Bronchial epithelial cell (primary cell): ENCODE data around the gene PRKAR2B. TPM values are rescaled to one million over a fixed set of nuclear protein-coding genes. Genes with fewer than 3 reads are reported as not detected.
"Not testable (repeated sequence)": the region's sequence is repeated elsewhere in the genome, so short reads cannot be mapped to it uniquely, and the experiment has no call there.

ENCODE experiments used
- DNase-seq: peaks from one replicate; pipeline ENCODE4 v3.0.0-alpha.2; 2010; ENCODE audit warnings: low read depth
- FAIRE-seq: peaks from 2 replicates; lab custom pipeline; 2011; peaks lifted over from hg19 to GRCh38; lab: Jason Lieb, UNC
- H3K27me3 ChIP-seq: 2 replicates; pipeline ENCODE4 v1.5.1; 2011; ENCODE audit warnings: low read length; ENCODE audit not compliant: control insufficient read depth, insufficient read depth
- H3K36me3 ChIP-seq: 2 replicates; pipeline ENCODE4 v1.5.1; 2011; ENCODE audit warnings: low read length; ENCODE audit not compliant: control insufficient read depth, insufficient read depth
- H3K4me3 ChIP-seq: 2 replicates; pipeline ENCODE4 v1.5.1; 2011; ENCODE audit warnings: mild to moderate bottlenecking, low read depth, low read length, control low read depth
- total RNA-seq: library from RNA; depleted of rRNA; stranded (reverse); fragments of >200 nt; gene quantifications from 2 replicates; pipeline ENCODE4 v1.2.1, GENCODE V29; 2014
- TF ChIP-seq, protein P1 (sequence below): IDR thresholded peaks from 2 replicates; pipeline ENCODE4 v1.5.1; 2011; ENCODE audit warnings: mild to moderate bottlenecking, moderate library complexity, low read length, control low read depth, inconsistent platforms; ENCODE audit not compliant: insufficient read depth, severe bottlenecking

The PRKAR2B gene
- total RNA-seq, 1 donor from 2014 or later = 0.26 TPM

DNA sequence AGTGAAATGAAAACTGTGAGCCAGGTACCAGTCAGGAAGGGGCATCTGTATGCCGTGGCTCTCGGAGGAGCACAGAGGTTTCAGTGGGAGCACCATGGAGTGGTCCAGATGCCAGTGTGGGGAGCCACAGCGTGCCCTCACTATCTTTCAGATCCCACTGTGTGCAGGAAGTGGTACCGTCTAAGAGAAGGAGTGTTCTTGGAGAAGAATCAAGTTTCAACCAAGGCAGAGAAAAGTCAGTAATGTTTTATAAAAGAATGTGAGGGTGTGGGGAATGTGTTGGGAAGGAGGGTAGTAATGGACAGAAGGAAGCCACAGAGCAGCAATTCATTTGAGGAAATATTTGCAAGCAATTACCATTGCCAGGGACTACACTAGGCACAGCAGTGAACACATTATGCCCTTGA is 35.6 kb downstream of the PRKAR2B start:
- no peaks in the 10 kb centered on the region for H3K27me3 ChIP-seq
- FAIRE-seq = no peak
- TF ChIP-seq, protein P1, sequence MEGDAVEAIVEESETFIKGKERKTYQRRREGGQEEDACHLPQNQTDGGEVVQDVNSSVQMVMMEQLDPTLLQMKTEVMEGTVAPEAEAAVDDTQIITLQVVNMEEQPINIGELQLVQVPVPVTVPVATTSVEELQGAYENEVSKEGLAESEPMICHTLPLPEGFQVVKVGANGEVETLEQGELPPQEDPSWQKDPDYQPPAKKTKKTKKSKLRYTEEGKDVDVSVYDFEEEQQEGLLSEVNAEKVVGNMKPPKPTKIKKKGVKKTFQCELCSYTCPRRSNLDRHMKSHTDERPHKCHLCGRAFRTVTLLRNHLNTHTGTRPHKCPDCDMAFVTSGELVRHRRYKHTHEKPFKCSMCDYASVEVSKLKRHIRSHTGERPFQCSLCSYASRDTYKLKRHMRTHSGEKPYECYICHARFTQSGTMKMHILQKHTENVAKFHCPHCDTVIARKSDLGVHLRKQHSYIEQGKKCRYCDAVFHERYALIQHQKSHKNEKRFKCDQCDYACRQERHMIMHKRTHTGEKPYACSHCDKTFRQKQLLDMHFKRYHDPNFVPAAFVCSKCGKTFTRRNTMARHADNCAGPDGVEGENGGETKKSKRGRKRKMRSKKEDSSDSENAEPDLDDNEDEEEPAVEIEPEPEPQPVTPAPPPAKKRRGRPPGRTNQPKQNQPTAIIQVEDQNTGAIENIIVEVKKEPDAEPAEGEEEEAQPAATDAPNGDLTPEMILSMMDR = no peak

DNA sequence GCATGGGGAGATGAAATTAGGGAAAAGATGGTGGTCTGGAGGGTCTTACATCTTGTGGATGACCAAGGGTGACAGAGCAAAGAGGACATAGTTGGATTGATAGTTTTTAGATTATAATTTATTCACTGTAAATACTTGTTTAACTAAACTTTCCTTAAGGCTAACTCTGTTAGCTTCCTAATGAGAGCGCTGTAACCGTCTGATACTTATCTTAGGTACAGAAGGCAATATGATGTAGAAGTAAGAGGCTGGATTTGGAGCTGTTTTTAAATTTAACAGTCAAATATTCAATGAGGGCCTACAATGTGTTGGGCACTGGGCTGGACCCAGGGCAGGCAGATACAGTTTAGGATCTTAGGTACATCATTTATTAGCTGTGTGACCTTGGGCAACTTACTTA is 36.0 kb downstream of the PRKAR2B start:
- DNase-seq (no peak), FAIRE-seq (no peak)
- TF ChIP-seq, protein P1 = no peak
- H3K4me3 ChIP-seq = no peak overlapping the region
- H3K36me3 ChIP-seq = no peaks in the 10 kb centered on the region
- no peaks in the 10 kb centered on the region for H3K27me3 ChIP-seq

More for the DNA sequence above, 35.6 kb downstream of the PRKAR2B start:
- DNase-seq = no peak
- H3K4me3 ChIP-seq = no peak overlapping the region
- H3K36me3 ChIP-seq = no peaks in the 10 kb centered on the region

DNA sequence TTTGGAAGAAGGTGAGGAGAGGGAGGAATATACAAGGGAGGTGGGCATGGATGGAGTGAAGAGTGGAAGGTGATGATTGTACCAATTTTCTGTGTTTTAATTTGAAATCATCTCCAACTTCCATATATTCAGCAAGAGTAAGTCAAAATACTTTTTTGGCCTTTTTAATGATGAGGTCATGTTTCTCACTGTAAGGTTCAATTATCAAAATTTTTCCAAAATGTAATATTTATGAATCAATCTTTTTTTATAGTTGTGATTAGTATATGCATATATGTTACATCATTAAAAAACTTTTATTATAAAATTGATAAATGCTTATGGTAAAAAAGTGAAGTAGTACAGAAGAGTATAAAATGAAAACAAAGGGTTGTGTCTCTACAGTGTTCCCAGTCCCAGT is 40.7 kb downstream of the PRKAR2B start:
- no peak for DNase-seq
- FAIRE-seq = no peak
- H3K4me3 ChIP-seq = no peak overlapping the region
- TF ChIP-seq, protein P1 = no peak
- no peaks in the 10 kb centered on the region for H3K27me3 ChIP-seq
- no peaks in the 10 kb centered on the region for H3K36me3 ChIP-seq

DNA sequence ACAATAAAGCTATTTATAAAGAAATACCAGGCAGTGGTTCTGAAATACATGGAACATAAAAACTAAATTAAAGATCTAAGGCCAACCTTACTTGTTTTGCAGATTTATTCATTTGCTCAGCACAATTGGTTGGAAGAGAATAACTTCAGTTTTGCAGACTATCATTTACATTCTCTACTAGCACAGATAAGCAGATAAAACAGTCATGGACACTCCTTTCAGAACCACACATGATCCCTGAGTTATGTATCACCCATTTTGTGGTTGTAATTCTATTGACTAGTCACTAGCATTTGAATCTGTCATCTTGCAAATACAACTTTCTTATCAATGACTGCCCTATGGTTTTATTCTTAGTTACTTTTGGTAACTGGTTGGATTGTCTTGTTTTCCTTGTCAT is 45.1 kb downstream of the PRKAR2B start:
- no peak for FAIRE-seq
- TF ChIP-seq, protein P1 = no peak
- no peak for DNase-seq
- Histone ChIP-seq H3K4me3 (no peak overlapping the region), H3K36me3 (no peaks in the 10 kb centered on the region), H3K27me3 (no peaks in the 10 kb centered on the region)

DNA sequence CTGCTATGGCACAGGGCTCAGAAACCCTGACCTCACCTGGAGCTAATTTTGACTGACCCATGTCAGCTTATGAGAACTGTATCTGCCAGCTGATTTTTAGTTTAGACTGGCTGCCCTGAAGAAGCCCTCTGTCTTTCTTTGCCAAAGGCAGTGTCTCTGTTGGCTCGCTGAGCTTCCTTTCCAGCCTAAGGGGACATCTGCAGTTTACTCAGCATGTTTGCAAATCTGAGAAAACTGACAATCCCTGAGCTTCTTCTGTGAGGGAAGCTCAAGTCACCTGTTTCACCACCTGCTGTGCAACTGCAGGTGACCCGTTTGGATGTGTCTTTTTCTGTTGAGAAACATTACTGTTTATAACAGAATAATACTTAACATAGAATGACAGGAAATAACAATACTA is 46.0 kb downstream of the PRKAR2B start:
- Histone ChIP-seq H3K36me3 (no peaks in the 10 kb centered on the region), H3K4me3 (no peak overlapping the region), H3K27me3 (no peaks in the 10 kb centered on the region)
- DNase-seq (no peak), FAIRE-seq (no peak)
- TF ChIP-seq, protein P1 = no peak

DNA sequence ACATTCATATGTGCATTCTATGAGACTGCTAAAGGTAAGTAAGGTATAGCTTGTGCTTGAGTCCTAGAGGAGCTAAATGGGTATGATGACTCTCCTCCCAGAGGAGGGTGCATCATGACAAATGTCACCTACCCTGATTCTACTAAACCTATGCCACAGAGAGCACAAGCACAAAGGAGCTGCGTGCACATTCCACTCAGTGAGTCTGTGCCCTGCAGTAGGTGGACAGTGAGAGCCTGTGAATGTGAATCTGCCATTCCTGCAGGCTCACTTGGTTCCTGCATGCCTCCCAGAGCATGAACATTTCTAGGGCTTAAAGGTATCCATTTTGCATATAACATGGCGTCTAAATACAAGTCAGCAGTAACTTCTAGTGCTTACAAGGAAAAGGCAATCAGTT is 46.8 kb downstream of the PRKAR2B start:
- TF ChIP-seq, protein P1 = no peak
- FAIRE-seq (no peak), DNase-seq (no peak)
- H3K36me3 ChIP-seq = no peaks in the 10 kb centered on the region
- H3K27me3 ChIP-seq = no peaks in the 10 kb centered on the region
- no peak overlapping the region for H3K4me3 ChIP-seq

DNA sequence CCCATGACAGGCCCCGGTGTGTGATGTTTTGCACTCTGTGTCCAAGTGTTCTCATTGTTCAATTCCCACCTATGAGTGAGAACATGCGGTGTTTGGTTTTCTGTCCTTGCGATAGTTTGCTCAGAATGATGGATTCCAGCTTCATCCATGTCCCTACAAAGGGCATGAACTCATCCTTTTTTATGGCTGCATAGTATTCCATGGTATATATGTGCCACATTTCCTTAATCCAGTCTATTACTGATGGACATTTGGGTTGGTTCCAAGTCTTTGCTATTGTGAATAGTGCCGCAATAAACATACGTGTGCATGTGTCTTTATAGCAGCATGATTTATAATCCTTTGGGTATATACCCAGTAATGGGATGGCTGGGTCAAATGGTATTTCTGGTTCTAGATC is 49.2 kb downstream of the PRKAR2B start:
- DNase-seq, H3K4me3 ChIP-seq, FAIRE-seq, H3K27me3 ChIP-seq, H3K36me3 ChIP-seq: not testable (repeated sequence)

DNA sequence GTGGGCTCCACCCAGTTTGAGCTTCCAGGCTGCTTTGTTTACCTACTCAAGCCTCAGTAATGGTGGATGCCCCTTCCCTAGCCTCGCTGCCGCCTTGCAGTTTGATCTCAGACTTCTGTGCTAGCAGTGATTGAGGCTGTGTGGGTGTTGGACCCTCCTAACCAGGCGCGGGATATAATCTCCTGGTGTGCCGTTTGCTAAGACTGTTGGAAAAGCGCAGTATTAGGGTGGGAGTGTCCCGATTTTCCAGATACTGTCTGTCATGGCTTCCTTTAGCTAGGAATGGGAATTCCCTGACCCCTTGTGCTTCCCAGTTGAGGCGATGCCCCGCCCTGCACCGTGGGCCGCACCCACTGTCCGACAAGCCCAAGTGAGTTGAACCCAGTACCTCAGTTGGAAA is 54.6 kb downstream of the PRKAR2B start:
- DNase-seq, H3K4me3 ChIP-seq, FAIRE-seq, H3K27me3 ChIP-seq, H3K36me3 ChIP-seq: not testable (repeated sequence)
